GM19239 (cell line): ENCODE data around the gene SLC9A5.

Experiments
- DNase-seq: peaks from one replicate; pipeline ENCODE4 v3.0.0; 2011; ENCODE audit warnings: low spot score; ENCODE audit not compliant: insufficient read length
- FAIRE-seq: peaks from 2 replicates; lab custom pipeline; 2011; peaks lifted over from hg19 to GRCh38; lab: Jason Lieb, UNC

The SLC9A5 gene

GRCh38 chr16:67248401-67249177 is at the start of gene SLC9A5:
Gene SLC9A5, plus strand, starts transcription at chr16:67248979. Its CDS starts 36 bp downstream, at chr16:67249015.
- DNase-seq (no peak), FAIRE-seq (no peak)

- no peak for DNase-seq
- no peak for FAIRE-seq
Measured at GRCh38 chr16:67199011-67199807, 49.6 kb upstream of the SLC9A5 start, which contains the start of gene ELMO3. Gene ELMO3, plus strand, starts transcription at chr16:67199131. Its CDS starts 196 bp downstream, at chr16:67199327.

- FAIRE-seq (no peak), DNase-seq (no peak)
Measured at GRCh38 chr16:67199808-67200198, 49.0 kb upstream of the SLC9A5 start.

- DNase-seq, result no peak
- FAIRE-seq, result no peak
Measured at GRCh38 chr16:67200491-67200890, 48.3 kb upstream of the SLC9A5 start.

- DNase-seq (no peak), FAIRE-seq (no peak)
Measured at GRCh38 chr16:67201411-67202345, 47.1 kb upstream of the SLC9A5 start.

- no peak for DNase-seq
- no peak for FAIRE-seq
Measured at GRCh38 chr16:67202426-67202825, 46.4 kb upstream of the SLC9A5 start.

GRCh38 chr16:67202956-67203493 is 45.8 kb upstream of the SLC9A5 start:
- no peak for FAIRE-seq
- no peak for DNase-seq

GRCh38 chr16:67204076-67204475 is 44.7 kb upstream of the SLC9A5 start:
- FAIRE-seq, result no peak
- DNase-seq, result no peak

GRCh38 chr16:67206129-67206837 is 42.5 kb upstream of the SLC9A5 start:
- DNase-seq, result no peak
- FAIRE-seq, result no peak

GRCh38 chr16:67206838-67207248 is 41.9 kb upstream of the SLC9A5 start:
- FAIRE-seq (no peak), DNase-seq (no peak)

- DNase-seq, result no peak
Measured at GRCh38 chr16:67207249-67208091, 41.3 kb upstream of the SLC9A5 start.

GRCh38 chr16:67208154-67208896 is 40.5 kb upstream of the SLC9A5 start:
- FAIRE-seq, result no peak
- no peak for DNase-seq

More at GRCh38 chr16:67207249-67208091, 41.3 kb upstream of the SLC9A5 start:
- no peak for FAIRE-seq

- no peak for DNase-seq
- no peak for FAIRE-seq
Measured at GRCh38 chr16:67209565-67209964, 39.2 kb upstream of the SLC9A5 start.

GRCh38 chr16:67210069-67210937 is 38.5 kb upstream of the SLC9A5 start:
- DNase-seq (no peak), FAIRE-seq (no peak)

GRCh38 chr16:67211674-67212073 is 37.1 kb upstream of the SLC9A5 start:
- FAIRE-seq, result no peak

GRCh38 chr16:67212766-67213165 is 36.0 kb upstream of the SLC9A5 start:
- FAIRE-seq (no peak), DNase-seq (no peak)

More at GRCh38 chr16:67211674-67212073, 37.1 kb upstream of the SLC9A5 start:
- no peak for DNase-seq
